Activated CD4-positive, alpha-beta memory T cell treated with anti-CD3 and anti-CD28 coated beads, Interleukin-2, amount 10 ng/mL, durations not matched to agents 7 days and 5 days (primary cell): ENCODE data around the gene EPAS1. TPM values are rescaled to one million over a fixed set of nuclear protein-coding genes. Genes with fewer than 3 reads are reported as not detected.

ENCODE experiments used
- CTCF ChIA-PET: fragments of 350-600 bp; sonication (Branson Sonifier 250); formaldehyde crosslinking; loops from one replicate; lab custom pipeline; 2021; ENCODE audit warnings: antibody characterized with exemption, inconsistent platforms; lab: Charles Lee
- POLR2A ChIA-PET: fragments of 350-600 bp; sonication (Branson Sonifier 250); formaldehyde crosslinking; loops from one replicate; lab custom pipeline; 2021; ENCODE audit warnings: antibody characterized with exemption; lab: Charles Lee
- DNase-seq: peaks from one replicate; pipeline ENCODE4 v3.0.0-alpha.2; 2020
- H3K27ac Mint-ChIP-seq: one replicate; pipeline ENCODE4 v1.8.0; 2021; ENCODE audit warnings: mild to moderate bottlenecking, mixed read lengths
- H3K27me3 Mint-ChIP-seq: one replicate; pipeline ENCODE4 v1.8.0; 2021; ENCODE audit warnings: mixed read lengths
- H3K36me3 Mint-ChIP-seq: one replicate; pipeline ENCODE4 v1.8.0; 2021; ENCODE audit warnings: low read depth, mixed read lengths
- H3K4me1 Mint-ChIP-seq: one replicate; pipeline ENCODE4 v1.8.0; 2021; ENCODE audit warnings: mixed read lengths
- H3K4me3 Mint-ChIP-seq: one replicate; pipeline ENCODE4 v1.8.0; 2021; ENCODE audit warnings: mild to moderate bottlenecking, mixed read lengths
- H3K9me3 Mint-ChIP-seq: one replicate; pipeline ENCODE4 v1.8.0; 2021; ENCODE audit warnings: mixed read lengths
- total RNA-seq, 2 experiments: library from RNA; stranded (reverse); gene quantifications; one replicate each; pipeline ENCODE4 v1.2.3, GENCODE V29; 2021

The EPAS1 gene
- total RNA-seq, 2 experiments from 2014 or later = 76.3 to 79.0 TPM

- DNase-seq = peak; percentile 14
- Mint-ChIP-seq H3K9me3 (no peaks in the 10 kb centered on the region), H3K27me3 (no peaks in the 10 kb centered on the region), H3K27ac (no peak overlapping the region), H3K4me3 (no peak overlapping the region), H3K36me3 (peaks cover 18% of the 10 kb centered on the region), H3K4me1 (peaks cover 5% of the 10 kb centered on the region)
- CTCF ChIA-PET = no interaction called here
- POLR2A ChIA-PET = no interaction called here
These were observed 85.3 kb downstream of the EPAS1 start for GRCh38 chr2:46382331-46383112.

- ChIA-PET POLR2A (no interaction called here), CTCF (no interaction called here)
- H3K27ac Mint-ChIP-seq = no peak overlapping the region
- H3K9me3 Mint-ChIP-seq = no peaks in the 10 kb centered on the region
- peaks cover 7% of the 10 kb centered on the region for H3K4me1 Mint-ChIP-seq
- DNase-seq = no peak
- H3K27me3 Mint-ChIP-seq = no peaks in the 10 kb centered on the region
- H3K4me3 Mint-ChIP-seq = no peak overlapping the region
- H3K36me3 Mint-ChIP-seq = peaks cover 19% of the 10 kb centered on the region
These were observed 85.8 kb downstream of the EPAS1 start for GRCh38 chr2:46383113-46383395.

- POLR2A ChIA-PET = no interaction called here
- H3K27ac Mint-ChIP-seq = no peak overlapping the region
- peaks cover 10% of the 10 kb centered on the region for H3K36me3 Mint-ChIP-seq
- H3K4me3 Mint-ChIP-seq = no peak overlapping the region
- peaks cover 7% of the 10 kb centered on the region for H3K4me1 Mint-ChIP-seq
- no peaks in the 10 kb centered on the region for H3K27me3 Mint-ChIP-seq
- no peaks in the 10 kb centered on the region for H3K9me3 Mint-ChIP-seq
- no peak for DNase-seq
- CTCF ChIA-PET = no interaction called here
These were observed 86.7 kb downstream of the EPAS1 start for GRCh38 chr2:46383784-46384456.

- Mint-ChIP-seq H3K4me1 (peaks cover 7% of the 10 kb centered on the region), H3K27ac (no peak overlapping the region), H3K4me3 (no peak overlapping the region), H3K36me3 (peaks cover 9% of the 10 kb centered on the region), H3K9me3 (no peaks in the 10 kb centered on the region), H3K27me3 (no peaks in the 10 kb centered on the region)
- no peak for DNase-seq
- POLR2A ChIA-PET = no interaction called here
- CTCF ChIA-PET = no interaction called here
These were observed 87.2 kb downstream of the EPAS1 start for GRCh38 chr2:46384457-46384815.

- no peaks in the 10 kb centered on the region for H3K27me3 Mint-ChIP-seq
- no peak overlapping the region for H3K4me3 Mint-ChIP-seq
- H3K4me1 Mint-ChIP-seq = peaks cover 7% of the 10 kb centered on the region
- no peak for DNase-seq
- ChIA-PET POLR2A (no interaction called here), CTCF (no interaction called here)
- no peaks in the 10 kb centered on the region for H3K9me3 Mint-ChIP-seq
- no peak overlapping the region for H3K27ac Mint-ChIP-seq
- H3K36me3 Mint-ChIP-seq = peaks cover 7% of the 10 kb centered on the region
These were observed 88.8 kb downstream of the EPAS1 start for GRCh38 chr2:46385786-46386577.

- no peak overlapping the region for H3K4me3 Mint-ChIP-seq
- CTCF ChIA-PET = no interaction called here
- no peaks in the 10 kb centered on the region for H3K9me3 Mint-ChIP-seq
- H3K4me1 Mint-ChIP-seq = peaks cover 7% of the 10 kb centered on the region
- H3K36me3 Mint-ChIP-seq = peaks cover 7% of the 10 kb centered on the region
- H3K27ac Mint-ChIP-seq = no peak overlapping the region
- POLR2A ChIA-PET = no interaction called here
- no peak for DNase-seq
- H3K27me3 Mint-ChIP-seq = peaks cover 2% of the 10 kb centered on the region
These were observed 89.6 kb downstream of the EPAS1 start for GRCh38 chr2:46386763-46387162.

- Mint-ChIP-seq H3K4me1 (peaks cover 7% of the 10 kb centered on the region), H3K27ac (no peak overlapping the region), H3K27me3 (peaks cover 3% of the 10 kb centered on the region), H3K4me3 (no peak overlapping the region), H3K9me3 (no peaks in the 10 kb centered on the region), H3K36me3 (peaks cover 7% of the 10 kb centered on the region)
- ChIA-PET CTCF (no interaction called here), POLR2A (no interaction called here)
- DNase-seq = no peak
These were observed 90.1 kb downstream of the EPAS1 start for GRCh38 chr2:46387292-46387691.

GRCh38 chr2:46387886-46388515 is 90.8 kb downstream of the EPAS1 start:
- peaks cover 3% of the 10 kb centered on the region for H3K27me3 Mint-ChIP-seq
- H3K36me3 Mint-ChIP-seq = peaks cover 7% of the 10 kb centered on the region
- no peak overlapping the region for H3K4me3 Mint-ChIP-seq
- H3K27ac Mint-ChIP-seq = no peak overlapping the region
- no peaks in the 10 kb centered on the region for H3K9me3 Mint-ChIP-seq
- H3K4me1 Mint-ChIP-seq = peaks cover 7% of the 10 kb centered on the region
- CTCF ChIA-PET = interaction anchor here (0.6 kb wide), 1 partner anchor 146 kb away, joined by 3 read pairs; no protein-coding TSS in a partner anchor
- no peak for DNase-seq
- POLR2A ChIA-PET = no interaction called here

- no peak for DNase-seq
- ChIA-PET POLR2A (no interaction called here), CTCF (no interaction called here)
- H3K27ac Mint-ChIP-seq = no peak overlapping the region
- H3K36me3 Mint-ChIP-seq = peaks cover 7% of the 10 kb centered on the region
- H3K4me3 Mint-ChIP-seq = no peak overlapping the region
- no peaks in the 10 kb centered on the region for H3K9me3 Mint-ChIP-seq
- H3K27me3 Mint-ChIP-seq = peaks cover 3% of the 10 kb centered on the region
- peaks cover 7% of the 10 kb centered on the region for H3K4me1 Mint-ChIP-seq
These were observed 91.7 kb downstream of the EPAS1 start for GRCh38 chr2:46388881-46389280.

- POLR2A ChIA-PET = no interaction called here
- Mint-ChIP-seq H3K27ac (no peak overlapping the region), H3K27me3 (peaks cover 3% of the 10 kb centered on the region), H3K9me3 (no peaks in the 10 kb centered on the region), H3K4me1 (peaks cover 8% of the 10 kb centered on the region), H3K4me3 (no peak overlapping the region), H3K36me3 (peaks cover 7% of the 10 kb centered on the region)
- DNase-seq = no peak
- CTCF ChIA-PET = no interaction called here
These were observed 92.3 kb downstream of the EPAS1 start for GRCh38 chr2:46389417-46389916.

- Mint-ChIP-seq H3K9me3 (no peaks in the 10 kb centered on the region), H3K4me1 (peaks cover 13% of the 10 kb centered on the region), H3K36me3 (peaks cover 7% of the 10 kb centered on the region), H3K27me3 (peaks cover 3% of the 10 kb centered on the region), H3K27ac (no peak overlapping the region), H3K4me3 (no peak overlapping the region)
- ChIA-PET POLR2A (no interaction called here), CTCF (no interaction called here)
- no peak for DNase-seq
These were observed 92.8 kb downstream of the EPAS1 start for GRCh38 chr2:46390036-46390435.

GRCh38 chr2:46390901-46391395 is 93.7 kb downstream of the EPAS1 start:
- peaks cover 3% of the 10 kb centered on the region for H3K27me3 Mint-ChIP-seq
- H3K9me3 Mint-ChIP-seq = no peaks in the 10 kb centered on the region
- H3K4me3 Mint-ChIP-seq = no peak overlapping the region
- H3K36me3 Mint-ChIP-seq = peaks cover 4% of the 10 kb centered on the region
- DNase-seq = no peak
- CTCF ChIA-PET = no interaction called here
- no peak overlapping the region for H3K27ac Mint-ChIP-seq
- POLR2A ChIA-PET = no interaction called here
- H3K4me1 Mint-ChIP-seq = peaks cover 18% of the 10 kb centered on the region
